DMS153 treated with DMSO at 0.1 percent for 48 hours (cell line): ENCODE data around the gene CEP57L1.
"Not testable (repeated sequence)": the region's sequence is repeated elsewhere in the genome, so short reads cannot be mapped to it uniquely, and the experiment has no call there.

Experiments used
- DNase-seq: peaks from one replicate; lab custom pipeline; 2025; ENCODE audit not compliant: unreplicated experiment; lab: John Stamatoyannopoulos, UW

The CEP57L1 gene

DNA sequence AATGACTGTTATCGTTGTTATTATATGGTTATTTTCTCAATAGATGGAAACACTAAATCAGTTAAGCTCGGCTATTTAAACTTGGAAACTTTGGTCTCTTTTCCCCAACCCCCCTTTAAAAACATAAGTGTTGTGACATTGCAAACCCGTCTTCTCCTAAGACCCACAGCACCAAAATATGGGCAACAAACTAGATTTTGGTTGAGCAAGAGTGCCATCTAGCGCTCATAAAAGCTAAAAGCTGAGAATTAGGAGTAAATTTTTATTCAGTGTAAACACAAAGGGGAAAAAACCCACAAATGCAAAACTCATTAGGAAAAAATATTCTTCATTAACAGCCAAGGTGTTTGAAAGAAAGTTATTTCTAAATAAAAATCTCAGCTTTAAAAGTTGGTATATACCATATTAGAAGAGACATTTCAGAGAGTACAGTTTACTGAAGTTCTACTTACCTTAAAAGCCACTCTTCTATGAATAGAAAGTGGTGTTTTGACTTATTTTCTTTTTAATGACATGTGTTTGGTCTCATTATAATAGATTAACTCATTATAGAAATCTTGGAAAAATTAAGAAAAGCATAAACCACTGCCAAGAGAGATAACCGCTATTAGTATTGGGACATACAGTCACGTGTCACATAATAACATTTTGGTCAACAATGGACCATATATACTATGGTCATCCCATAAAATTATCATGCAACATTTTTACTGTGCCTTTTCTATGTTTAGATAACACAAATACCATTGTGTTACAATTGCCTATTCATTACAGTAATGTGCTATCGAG is 21.8 kb upstream of the CEP57L1 start:
- DNase-seq: peak; percentile 69

DNA sequence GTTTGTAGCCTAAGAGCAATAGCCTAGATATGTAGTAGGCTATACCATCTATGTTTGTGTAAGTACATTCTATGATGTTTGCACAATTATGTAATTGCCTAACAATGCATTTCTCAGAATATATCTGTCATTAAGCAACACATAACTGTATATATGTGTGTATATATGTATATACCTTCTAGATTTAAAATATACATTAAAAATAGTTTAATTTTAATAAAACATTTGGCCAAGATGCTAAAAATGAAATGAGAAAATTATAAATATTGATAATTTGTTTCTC is 21.2 kb upstream of the CEP57L1 start:
- no peak for DNase-seq

DNA sequence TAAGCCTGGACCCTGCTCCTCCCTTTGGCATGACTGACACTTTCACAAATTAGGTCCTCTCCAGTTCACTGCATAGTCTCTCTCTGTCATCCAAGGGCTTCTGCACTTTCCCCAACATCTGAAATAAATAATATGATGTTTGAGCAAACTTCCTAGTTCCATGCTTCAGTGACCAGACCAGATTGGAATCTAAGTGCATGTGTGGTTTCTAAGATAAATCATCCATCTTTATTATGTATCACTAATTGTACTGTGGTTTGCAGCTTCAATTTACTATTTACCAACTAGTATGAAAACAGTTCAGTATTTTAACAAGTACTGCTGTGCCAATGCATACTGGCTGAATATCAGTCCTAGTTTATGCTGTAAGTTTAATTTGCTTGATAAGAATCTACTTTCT is 19.4 kb upstream of the CEP57L1 start:
- no peak for DNase-seq

DNA sequence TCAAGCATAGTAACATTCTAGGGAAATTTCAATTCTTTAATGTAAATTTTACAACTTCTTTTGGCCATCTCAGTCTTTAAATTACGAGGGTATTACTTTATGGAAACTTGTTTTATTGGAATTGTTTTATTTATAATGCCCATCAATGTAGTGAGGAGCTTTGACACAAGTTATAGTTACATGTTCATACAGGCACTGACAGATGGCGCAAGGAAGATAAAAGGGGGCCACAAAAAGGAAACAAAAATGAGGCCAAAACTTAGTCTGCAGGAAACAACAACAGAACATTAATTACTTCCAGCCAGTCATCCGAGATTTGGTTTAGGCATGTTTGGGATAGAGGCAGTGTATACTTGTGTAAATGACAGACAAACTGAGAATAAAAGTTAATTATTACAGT is 18.9 kb upstream of the CEP57L1 start:
- DNase-seq: no peak

DNA sequence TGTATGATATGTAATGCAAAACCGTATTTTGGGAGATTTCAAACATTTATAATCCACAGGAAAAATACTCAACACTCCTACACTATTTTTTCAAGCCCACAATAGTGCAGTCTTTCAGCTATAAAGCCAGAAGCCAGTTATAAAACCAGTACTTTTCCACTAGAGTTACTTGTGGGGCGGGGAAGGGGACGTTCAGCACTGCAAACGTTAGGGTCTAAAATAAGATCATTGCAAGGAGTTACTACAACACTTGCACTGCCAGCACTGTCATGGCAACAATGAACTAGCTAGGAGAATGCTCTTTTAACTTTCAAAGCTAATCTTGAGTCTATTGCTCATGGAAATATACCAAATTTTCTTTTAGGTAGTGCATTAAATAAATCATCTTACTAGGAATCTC is 15.3 kb upstream of the CEP57L1 start:
- no peak for DNase-seq

DNA sequence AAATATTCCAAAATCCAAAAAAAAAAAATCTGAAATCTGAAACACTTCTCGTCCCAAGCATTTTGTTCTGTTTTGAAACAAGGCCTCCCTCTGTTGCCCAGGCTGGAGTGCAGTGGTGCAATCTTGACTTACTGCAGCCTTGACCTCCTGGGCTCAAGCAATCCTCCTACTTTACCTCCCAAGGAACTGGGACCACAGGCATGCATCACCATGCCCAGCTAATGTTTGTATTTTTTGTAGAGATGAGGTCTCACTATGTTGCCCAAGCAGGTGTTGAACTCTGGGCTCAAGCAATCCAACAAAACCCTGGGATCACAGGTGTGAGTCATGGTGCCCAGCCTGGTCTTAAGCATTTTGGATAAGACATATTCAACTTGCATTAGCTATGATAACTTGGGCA is 14.3 kb upstream of the CEP57L1 start:
- DNase-seq: no peak

DNA sequence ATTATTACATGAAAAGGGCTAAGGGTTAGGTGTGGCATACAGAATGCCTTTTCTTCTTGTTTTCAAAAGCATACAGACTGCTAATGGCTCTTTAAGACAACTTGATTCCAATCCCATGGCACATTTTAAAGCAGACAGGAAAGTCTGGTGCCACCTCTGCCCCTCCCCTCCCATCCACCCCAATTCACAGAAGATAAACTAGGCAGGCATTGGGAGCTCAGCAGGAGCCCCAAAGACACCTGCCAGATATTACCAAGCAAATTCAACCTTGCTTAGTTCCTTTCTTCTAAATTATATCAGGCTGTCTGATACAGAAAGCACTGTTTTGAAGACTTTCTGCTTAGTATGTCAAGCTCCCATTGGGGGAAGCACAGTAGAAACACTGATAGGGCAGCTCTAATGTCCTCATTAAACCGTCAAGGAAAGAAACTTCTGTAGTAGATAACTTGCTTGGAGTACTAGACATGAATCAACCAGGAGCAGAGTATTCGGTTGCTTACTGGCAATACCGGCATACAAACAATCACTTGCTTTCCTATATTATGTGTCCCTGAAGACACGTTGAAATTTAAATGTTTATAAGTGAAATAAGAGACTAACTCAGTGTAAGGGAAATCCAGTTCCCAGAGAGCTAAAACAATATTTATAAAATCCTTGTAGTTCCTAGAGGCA is 13.7 kb upstream of the CEP57L1 start:
- no peak for DNase-seq

DNA sequence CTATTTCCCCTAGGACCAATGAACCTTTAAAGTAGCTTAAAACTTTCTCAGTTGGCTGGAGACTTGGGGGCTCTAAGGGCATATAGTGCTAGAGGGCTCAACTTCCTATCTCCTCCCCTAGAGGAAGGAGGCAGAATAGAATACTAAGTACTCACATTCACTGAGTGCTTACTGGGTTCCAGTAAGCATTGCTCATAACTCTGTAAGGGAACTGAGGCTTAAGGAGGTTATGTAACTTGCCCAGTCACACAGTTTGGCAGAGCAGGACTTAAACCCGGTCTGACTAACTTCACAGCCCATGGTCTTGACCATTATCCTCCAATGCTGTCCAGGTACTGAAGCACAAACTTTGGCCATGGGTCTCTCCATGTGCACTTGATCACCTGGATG is 13.1 kb upstream of the CEP57L1 start:
- DNase-seq: no peak

DNA sequence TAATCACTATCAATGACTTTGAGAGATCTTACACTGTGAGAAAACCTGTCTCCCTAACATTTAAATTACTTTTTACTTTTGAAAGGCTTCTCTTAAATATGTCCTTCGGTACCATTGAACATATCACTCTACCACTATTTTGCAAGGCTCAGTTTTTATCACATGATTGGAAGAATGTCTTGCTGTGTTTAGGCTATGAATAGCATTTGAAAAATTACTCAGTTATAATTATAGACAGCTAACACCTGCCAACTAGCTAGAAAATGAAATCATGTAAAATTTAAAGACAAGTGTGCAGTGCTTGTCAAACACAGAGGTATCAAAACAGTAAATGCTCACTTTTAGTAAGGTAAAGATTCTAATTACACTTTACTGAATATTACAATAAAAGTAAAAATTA is 11.7 kb upstream of the CEP57L1 start:
- no peak for DNase-seq

DNA sequence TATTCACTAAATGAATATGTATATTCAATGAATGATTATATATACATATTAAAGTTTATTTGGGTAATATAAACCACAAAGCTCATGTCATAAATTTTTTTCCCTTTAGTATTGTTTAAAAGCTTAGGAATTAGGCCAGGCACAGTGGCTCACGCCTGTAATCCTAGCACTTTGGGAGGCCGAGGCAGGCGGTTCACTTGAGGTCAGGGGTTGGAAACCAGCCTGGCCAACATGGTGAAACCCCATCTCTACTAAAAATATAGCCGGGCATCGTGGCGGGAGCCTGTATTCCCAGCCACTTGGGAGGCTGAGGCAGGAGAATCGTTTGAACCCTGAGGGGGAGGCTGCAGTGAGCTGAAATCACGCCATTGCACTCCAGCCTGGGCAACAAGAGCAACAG is 11.2 kb upstream of the CEP57L1 start:
- DNase-seq: not testable (repeated sequence)

DNA sequence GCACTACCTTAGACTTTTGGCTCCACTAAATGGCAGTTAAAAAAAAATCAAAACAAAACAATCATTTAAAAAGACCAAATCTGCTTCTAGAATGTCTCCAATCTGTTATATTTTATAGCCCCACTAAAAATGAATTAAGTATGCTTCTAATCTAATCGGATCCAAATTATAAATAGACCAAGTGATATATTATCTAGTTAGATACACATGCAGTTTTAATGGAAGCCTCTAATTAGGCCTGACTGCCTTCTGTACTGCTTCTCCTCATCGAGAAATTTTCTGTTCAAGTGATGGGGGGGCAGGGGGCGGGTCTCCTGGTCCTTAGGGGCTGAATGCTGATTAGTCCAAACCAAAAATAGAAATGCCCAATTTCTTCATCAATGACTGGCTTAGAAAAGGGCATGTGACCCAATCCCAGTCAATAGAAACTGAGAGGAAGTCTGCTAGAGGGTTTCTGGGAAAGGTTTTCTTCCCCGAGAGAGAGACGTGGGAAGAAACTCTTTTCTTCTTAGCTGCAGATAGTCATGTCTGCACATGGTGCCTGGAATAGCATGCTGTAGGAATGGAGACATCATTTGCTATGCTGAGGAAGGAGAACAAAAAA is 7.5 kb upstream of the CEP57L1 start:
- DNase-seq: no peak

DNA sequence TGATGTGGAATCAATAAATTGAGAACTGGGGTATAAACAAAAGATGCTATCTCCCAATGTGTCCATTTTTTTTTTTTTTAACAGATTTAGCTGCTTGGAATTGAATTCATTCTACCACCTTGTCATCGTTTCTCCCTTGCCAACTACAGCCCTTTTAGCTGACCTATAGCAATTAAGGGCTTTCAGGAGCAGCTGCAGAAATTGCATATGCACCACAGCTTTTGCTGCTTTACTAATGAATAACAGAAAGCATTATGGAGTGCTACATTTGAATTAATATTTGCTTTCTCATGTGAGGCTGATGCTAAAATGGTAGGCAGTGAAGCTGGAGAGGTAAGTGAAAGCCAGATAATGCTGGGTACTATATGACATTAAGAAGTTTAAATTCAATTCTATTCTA is 6.3 kb upstream of the CEP57L1 start:
- DNase-seq: no peak

DNA sequence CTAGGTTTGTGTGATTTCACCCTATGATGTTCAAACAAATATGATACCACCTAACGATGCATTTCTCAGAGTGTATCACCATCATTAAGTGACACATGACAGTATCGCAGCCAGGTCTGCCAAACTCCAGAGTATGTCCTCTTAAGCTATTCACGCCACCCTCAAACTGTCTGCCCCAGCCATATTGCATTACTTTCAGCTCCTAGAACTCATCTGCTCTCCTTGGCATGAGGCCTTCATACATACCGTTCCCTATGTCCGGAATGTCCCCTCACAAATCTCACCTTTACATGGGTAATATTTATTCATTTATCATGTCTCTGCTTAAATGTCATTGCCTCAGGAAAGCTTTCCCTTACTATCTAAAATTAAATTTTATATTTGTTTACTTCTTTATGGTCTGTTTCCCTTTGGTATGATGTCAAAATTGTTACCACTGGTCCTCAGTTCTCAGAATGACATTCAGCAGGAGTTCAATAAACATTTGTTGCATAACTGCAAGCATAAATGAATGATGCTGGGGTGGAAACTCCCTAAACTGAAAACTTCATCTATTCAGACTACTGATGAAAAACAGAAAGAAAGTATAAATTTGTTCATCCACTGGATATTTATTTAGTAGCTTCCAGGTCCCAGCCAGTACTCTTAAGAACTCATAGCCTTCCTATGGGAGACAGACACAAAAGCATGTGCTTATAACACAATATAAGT is 3.8 kb upstream of the CEP57L1 start:
- no peak for DNase-seq

DNA sequence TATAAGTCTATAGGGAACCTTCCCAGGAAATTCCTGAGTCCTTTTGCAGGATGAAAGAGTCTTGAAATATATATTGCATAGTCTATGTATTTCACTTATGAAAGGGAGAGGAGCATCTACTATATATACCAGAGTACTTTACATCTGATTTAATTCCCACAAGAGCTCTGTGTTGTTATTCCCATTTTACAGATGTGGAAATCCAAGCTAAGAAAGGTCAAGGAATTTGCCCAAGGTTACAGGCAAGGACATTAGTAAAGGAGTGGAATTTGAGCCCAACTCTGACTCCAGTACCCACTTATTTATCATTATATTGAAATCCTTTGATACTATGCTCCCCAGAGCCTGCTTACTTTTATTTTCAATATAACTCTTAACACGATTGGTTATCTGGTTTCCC is 3.2 kb upstream of the CEP57L1 start:
- DNase-seq: no peak

DNA sequence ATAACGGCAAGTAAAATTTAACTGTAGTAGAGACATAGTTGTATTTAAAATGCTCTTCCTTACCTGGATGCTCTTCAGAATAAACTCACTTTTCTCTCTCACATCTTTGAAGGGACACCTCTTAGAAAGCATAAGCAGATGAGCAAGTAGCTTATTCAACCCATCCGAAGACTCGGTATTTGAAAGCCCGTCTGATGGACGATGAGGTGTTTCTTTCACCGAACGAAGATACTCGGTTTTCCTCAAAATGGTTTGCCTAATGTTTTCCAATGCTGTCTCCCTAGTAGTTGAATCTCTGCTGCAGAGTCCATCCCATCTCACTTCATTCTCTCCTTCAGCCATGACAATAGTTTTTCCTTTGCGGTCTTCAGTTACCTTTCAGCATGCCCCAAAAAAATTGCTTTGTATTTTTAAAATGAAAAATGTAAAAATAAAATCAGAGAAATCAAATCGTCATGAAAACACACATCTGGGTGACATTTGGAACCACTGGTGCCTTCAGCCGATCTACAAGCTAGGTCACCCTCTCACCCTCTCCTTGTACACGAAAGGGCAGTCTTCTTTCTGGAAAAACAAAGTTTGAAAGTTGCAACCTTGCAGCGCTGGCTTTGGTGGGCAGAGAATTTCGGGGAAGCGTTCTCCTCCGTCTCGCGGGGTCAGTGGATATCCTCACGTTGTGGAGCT is 1.4 kb upstream of the CEP57L1 start:
- no peak for DNase-seq

DNA sequence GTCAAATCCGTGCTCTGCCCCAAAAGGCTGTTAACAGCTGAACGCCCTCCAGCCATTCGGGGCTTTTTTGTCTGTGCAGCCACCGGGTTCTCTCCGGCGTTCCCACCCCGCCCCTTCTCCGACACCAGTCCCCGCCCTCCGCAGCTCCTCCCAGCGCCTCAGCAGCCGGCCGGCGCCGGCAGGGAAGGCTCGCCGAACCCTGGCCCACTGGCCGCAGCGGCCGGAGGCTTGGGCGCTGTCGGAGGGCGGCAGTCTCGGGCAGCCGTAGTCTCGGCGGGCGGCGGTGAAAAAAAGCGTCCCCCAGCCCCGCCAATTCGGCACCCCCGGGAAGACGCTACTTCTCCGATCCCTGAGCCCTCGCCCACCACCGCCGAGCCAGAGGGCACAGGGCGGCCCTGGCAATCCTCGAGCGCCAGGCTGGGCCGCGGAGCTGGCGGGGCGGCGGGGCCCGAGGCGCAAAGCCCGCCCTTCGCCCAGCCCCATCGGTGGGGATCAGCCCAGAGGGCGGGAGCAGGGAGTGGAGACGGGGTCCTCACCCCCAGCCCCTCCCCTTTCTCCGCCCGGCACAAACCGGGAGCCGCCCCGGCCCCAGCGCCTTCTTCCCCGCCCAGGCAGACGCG is 781 bp upstream of the CEP57L1 start, which contains the start of gene SESN1:
Gene SESN1, minus strand, starts transcription at position 431 of the 620 bp plus-strand sequence. CDS start 773 bp downstream, outside the sequence.
- DNase-seq: peak; percentile 70

DNA sequence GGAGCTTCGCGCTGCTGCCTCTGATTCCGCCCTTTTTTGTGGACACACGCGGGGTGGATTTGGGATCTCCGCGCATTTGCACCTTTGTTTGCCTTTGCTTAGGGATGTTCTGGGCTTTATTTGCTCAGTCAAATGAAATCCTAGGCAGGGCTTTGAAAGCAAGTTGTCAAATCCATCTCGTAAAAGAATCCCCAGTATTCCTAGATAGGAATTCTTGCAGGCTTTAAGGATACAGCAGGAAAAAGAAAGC is 453 bp downstream of the CEP57L1 start:
- DNase-seq: no peak

DNA sequence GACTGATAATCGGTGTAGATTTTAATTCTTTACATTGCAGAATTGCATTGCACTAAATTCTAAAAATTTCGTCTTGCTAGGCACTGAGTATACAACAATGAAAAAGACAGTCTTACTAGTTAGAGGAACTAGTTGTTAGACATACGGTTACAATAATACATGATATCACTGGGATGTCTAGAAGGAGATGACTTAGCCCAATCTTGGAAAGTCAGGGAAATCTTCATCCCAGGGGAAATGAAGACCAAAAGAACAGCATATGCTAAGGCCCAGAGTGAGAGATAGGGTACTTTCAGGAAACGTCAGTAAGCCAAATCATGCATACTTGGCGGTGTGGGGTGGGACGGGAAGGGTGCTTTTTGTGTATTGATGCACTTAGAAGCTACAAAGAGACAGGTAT is 901 bp downstream of the CEP57L1 start:
- DNase-seq: no peak

DNA sequence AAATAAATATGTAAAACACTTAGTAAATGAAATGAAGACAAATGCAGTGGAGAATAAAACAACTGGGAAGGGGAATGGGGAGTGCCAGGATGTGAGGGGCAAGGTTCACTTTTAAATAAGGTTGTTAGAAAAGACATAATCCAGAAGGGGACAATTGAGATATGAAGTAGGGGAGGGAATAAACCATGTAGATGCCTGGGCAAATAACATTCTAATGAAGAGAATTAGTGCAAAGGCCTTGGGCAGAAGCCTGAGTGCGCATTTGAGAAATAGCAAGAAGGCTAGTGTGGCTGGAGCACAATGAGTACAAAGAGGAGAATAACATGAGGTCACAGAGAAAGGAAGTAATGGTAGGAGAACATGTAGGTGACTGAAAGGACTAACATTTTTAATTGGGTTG is 2.4 kb downstream of the CEP57L1 start:
- no peak for DNase-seq

DNA sequence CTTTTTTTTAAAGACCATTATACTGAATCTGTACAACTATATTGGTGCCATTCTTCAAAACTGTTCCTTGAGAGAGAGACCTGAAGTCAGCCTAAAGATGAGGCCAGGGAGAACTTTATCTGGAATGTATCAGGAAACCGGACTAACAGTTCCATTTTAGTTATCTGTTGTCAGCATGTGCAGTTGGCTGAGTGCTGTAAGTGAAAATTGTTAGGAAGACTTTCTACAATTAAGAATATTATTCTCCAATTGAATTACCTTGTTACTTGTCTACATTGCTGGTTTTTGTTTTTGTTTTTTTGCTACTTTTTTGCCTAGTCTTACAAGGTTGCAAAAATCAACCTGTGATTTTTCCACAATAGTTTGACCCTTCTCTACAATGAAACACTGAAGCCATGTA is 7.5 kb downstream of the CEP57L1 start:
- DNase-seq: no peak

DNA sequence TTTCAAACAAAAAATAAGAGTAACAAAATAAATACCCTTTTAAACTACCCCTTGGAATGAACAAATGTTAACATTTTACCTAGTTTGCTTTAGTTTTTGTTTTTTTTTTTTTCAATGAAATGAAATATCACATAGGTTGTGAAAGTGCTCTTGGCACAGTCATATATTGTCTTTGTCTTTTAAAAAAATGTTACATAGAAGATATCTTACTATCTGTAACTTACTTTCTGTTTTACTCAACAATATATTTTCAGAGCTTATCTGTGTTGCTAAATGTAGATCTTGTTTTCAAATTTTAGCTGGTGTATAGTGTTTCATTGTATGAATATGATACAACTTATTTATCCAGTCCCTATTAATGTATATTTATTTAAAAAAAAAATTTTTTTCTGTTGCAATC is 8.6 kb downstream of the CEP57L1 start:
- DNase-seq: no peak
